GM19463 (cell line): ENCODE data around the gene CLSTN1.
"Not testable (repeated sequence)": the region's sequence is repeated elsewhere in the genome, so short reads cannot be mapped to it uniquely, and the experiment has no call there.

Experiments used
- ATAC-seq: cut with Tn5 transposase; IDR thresholded peaks from one replicate; pipeline ENCODE4 v1.9.1; 2021; ENCODE audit warnings: mild to moderate bottlenecking, moderate library complexity; ENCODE audit not compliant: unreplicated experiment

CLSTN1 gene

DNA sequence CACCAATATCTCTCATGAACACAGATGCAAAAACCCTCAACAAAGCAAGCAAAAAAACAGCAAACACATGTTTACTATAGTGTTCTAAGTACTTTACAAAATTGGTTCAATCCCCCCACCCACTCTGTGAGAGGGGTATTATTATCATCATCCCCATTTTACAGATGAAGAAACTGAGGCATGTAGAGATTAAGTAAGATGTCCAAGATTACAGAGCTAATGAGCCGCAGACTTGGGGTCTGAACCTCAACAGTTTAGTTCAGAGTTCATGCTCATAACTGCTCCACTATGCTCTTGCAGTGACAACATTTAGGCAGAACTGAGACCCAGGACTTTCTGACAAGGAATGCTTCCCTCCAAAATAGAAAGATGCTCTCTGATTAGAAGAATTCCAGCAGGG, 21.9 kb downstream of the CLSTN1 start:
- ATAC-seq = no peak

- ATAC-seq = no peak
Observed at GRCh38 chr1:9798236-9799130, 25.3 kb downstream of the CLSTN1 start.

DNA sequence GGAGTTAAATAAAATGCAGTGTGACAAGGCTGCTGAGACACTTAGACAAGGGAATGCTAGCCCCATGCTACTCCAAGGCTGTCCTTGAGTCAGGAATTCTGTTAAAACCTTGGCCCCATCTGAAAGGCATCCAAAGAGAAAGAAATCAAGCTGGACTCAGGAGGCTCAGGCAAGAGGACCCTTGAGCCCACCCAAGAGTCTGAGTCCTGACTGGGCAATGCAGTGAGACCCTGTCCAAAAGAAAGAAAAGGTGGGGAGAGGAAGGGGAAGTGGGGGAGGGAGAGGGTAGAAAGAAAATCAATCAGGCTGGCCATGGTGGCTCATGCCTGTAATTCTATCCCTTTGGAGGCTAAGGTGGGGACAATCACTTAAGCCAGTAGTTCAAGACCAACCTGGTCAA, 26.7 kb downstream of the CLSTN1 start:
- no peak for ATAC-seq

- ATAC-seq = no peak
Observed at GRCh38 chr1:9794081-9794480, 29.7 kb downstream of the CLSTN1 start.

DNA sequence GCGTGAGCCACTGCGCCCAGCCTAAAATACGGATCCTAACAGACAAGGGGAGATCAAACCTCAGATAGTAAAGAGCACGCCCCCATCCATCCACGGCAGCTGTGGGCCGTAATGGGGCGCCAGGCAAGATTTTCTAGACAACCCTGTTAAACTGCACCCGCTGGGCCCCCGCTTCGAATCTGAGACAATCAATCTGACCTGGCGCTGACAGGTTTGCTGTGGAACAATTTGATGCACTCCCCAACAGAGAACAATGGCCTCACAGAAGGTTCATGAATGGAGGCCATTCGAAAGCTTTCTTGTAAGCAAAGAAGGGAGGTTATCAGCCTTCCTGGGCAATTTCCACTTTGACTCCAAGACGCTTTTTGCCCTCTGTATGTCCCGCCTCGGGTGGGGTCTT, 30.5 kb downstream of the CLSTN1 start:
- ATAC-seq = no peak

DNA sequence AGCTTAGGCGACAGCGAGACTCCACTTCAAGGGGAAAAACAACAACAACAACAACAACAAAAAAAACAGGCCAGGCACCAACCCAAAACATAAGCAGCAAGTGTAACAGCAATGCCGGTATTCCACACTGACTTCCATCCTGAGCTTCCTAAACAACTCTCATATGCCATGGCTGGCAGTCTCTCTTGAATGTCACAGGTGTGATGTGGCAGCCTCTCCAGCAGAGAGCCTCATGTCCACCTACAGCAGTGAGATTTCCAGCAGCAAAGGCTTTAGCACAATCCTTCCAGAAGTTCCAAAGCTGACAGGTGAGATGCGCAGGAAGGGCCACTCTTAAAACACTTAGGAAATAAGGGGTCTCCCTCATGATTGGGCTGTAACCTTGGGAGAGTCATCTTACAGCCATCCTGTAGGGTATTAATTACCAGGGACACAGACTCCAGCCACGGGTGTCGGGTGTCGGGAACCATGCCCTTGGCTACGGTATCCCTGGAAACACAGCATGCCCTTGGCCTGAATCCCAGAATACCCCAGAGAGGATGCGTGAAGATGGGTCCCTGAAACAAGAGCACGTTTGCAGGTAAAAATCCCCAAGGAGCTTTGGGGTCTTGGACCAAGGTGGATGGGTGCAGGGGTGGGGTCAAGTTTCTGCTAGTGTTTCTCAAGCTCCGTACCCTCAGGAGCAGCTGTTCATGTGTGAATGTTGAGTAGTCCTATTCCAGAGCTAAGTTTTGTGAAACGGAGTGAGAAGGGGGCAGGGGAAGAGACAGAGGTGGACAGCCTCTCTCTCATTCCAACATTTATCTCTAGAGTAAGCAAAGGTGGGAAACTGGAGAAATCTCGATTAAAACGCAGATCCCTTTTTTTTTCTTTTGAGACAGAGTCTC, 31.4 kb downstream of the CLSTN1 start:
- no peak for ATAC-seq

DNA sequence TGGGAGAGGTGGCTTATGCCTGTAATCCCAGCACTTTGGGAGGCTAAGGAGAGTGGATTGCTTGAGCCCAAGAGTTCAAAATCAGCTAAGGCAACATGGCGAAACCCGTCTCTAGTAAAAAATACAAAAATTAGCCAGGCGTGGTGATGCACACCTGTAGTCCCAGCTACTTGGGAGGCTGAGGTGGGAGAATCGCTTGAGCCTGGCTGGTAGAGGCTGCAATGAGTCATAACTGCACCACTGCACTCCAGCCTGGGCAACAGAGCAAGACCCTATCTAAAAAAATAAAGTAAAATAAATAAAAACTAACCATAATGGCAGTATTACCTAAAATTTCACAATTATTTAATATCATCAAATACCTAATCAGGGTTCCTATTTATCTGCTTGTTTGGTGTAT, 34.1 kb downstream of the CLSTN1 start:
- not testable (repeated sequence) for ATAC-seq

DNA sequence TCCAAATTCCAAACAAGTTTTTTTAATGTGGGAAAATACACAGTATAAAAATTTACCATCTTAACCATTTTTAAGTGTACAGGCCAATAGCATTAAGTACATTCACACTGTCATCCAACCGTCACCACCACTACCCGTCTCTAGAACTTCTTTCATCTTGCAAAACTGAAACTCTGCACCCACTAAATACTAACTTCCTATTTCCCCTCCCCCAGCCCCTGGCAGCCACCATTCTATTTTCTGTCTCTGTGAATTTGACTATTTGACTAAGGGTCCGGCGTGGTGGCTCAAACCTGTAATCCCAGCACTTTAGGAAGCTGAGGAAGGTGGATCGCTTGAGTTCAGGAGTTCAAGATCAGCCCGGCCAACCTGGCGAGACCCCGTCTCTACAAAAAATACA, 36.1 kb downstream of the CLSTN1 start:
- no peak for ATAC-seq

GRCh38 chr1:9785406-9785805, 38.4 kb downstream of the CLSTN1 start:
- ATAC-seq = no peak

- no peak for ATAC-seq
Observed at GRCh38 chr1:9784508-9785133, 39.1 kb downstream of the CLSTN1 start.

- ATAC-seq = no peak
Observed at GRCh38 chr1:9782897-9783296, 40.9 kb downstream of the CLSTN1 start.

- ATAC-seq = no peak
Observed at GRCh38 chr1:9782116-9782751, 41.5 kb downstream of the CLSTN1 start.

DNA sequence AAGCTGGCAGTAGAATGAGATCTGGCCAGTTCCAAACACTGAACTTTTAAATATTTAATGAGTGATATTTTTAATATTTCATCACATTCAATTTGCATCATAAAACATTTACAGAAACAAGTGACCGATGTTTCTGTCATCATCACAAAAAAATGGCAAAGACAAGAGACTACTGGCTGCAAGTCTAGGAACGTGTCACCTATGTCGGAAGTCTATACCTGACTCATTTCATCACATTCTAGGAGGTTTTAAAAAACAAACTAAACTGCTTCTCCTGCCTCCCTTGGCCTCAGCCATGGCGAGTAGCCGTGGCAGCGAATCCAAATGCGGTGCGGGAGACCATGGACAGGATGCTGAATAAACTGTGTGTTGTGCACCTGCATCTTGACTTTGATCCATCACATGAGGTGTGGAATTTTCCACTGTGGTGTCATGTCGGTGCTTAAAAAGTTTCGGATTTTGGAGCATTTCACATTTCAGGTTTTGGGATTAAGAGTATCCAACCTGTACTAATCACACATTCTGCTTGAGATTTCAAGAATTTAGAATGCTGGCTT, 43.1 kb downstream of the CLSTN1 start:
- ATAC-seq = no peak

GRCh38 chr1:9778905-9779304, 44.9 kb downstream of the CLSTN1 start:
- no peak for ATAC-seq

GRCh38 chr1:9776685-9777084, 47.1 kb downstream of the CLSTN1 start:
- ATAC-seq = no peak

- no peak for ATAC-seq
Observed at GRCh38 chr1:9774712-9775679, 48.8 kb downstream of the CLSTN1 start.

GRCh38 chr1:9770298-9770697, 53.5 kb downstream of the CLSTN1 start:
- no peak for ATAC-seq

DNA sequence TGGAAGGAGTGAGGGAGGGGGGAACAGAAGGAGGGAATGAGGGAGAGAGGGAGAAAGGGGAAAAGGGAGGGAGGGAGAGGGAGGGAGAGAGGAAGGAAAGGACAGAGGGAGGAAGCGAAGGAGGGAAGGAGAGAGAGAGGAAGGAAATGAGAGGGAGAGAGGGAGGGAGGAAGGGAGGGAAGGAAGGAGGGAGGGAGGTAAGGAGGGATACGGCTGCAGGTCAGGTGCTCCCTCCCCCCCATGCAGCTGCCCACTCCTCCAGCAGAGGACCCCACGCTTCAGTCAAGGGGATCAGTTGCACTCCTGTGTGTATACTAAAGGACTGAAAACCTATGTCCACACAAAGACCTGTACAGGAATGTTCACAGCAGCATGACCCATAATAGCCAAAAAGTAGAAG, 54.8 kb downstream of the CLSTN1 start:
- ATAC-seq = no peak

- no peak for ATAC-seq
Observed at GRCh38 chr1:9767964-9768668, 55.6 kb downstream of the CLSTN1 start.
